ENCODE data around the gene OR14C36.
"Not testable (repeated sequence)": the region's sequence is repeated elsewhere in the genome, so short reads cannot be mapped to it uniquely, and the experiment has no call there.

OR14C36 gene

GRCh38 chr1:248348475-248348874 lies at the start of gene OR14C36:
Gene OR14C36 (plus strand): TSS chr1:248348775. CDS start chr1:248348775, 0 bp downstream.
- Mint-ChIP-seq H3K27ac (no peak within 1 kb of the TSS), H3K9me3 (no peaks in the 10 kb centered on the region), H3K36me3 (ENCODE audit: low read depth) (no peaks in the 10 kb centered on the region), H3K4me1 (ENCODE audit: low read depth) (no peaks in the 10 kb centered on the region), H3K27me3 (no peaks in the 10 kb centered on the region), H3K4me3 (no peak within 1 kb of the TSS)
- intact Hi-C loops (cut with micrococcal nuclease) = no loop called here

- Mint-ChIP-seq H3K9me3 (peaks cover 20% of the 10 kb centered on the region), H3K4me3 (no peak within 1 kb of the TSS), H3K36me3 (ENCODE audit: low read depth) (no peaks in the 10 kb centered on the region), H3K4me1 (ENCODE audit: low read depth) (no peaks in the 10 kb centered on the region), H3K27me3 (no peaks in the 10 kb centered on the region), H3K27ac (no peak within 1 kb of the TSS)
- intact Hi-C loops (cut with micrococcal nuclease) = no loop called here
Measured at GRCh38 chr1:248303324-248303723, 45.3 kb upstream of the OR14C36 start, which contains the start of gene OR2T12. Gene OR2T12 (minus strand): TSS chr1:248303424. CDS start chr1:248295578, 7,846 bp downstream.

- intact Hi-C loops (cut with micrococcal nuclease) = not testable (repeated sequence)
- peaks cover 10% of the 10 kb centered on the region for H3K9me3 Mint-ChIP-seq
Measured at GRCh38 chr1:248305672-248306071, 42.9 kb upstream of the OR14C36 start.

GRCh38 chr1:248306103-248306502 lies 42.5 kb upstream of the OR14C36 start:
- Mint-ChIP-seq H3K27me3 (no peaks in the 10 kb centered on the region), H3K4me1 (ENCODE audit: low read depth) (no peaks in the 10 kb centered on the region), H3K36me3 (ENCODE audit: low read depth) (no peaks in the 10 kb centered on the region), H3K27ac (no peak overlapping the region), H3K4me3 (no peak overlapping the region), H3K9me3 (peaks cover 10% of the 10 kb centered on the region)
- intact Hi-C loops (cut with micrococcal nuclease) = no loop called here

More at GRCh38 chr1:248305672-248306071, 42.9 kb upstream of the OR14C36 start:
- H3K27me3 Mint-ChIP-seq; H3K36me3 Mint-ChIP-seq (ENCODE audit: low read depth); H3K4me1 Mint-ChIP-seq (ENCODE audit: low read depth); H3K4me3 Mint-ChIP-seq; H3K27ac Mint-ChIP-seq: not testable (repeated sequence)

GRCh38 chr1:248306740-248307139 lies 41.8 kb upstream of the OR14C36 start:
- not testable (repeated sequence) for H3K4me3 Mint-ChIP-seq

GRCh38 chr1:248316796-248317195 lies 31.8 kb upstream of the OR14C36 start:
- Mint-ChIP-seq H3K4me3 (no peak overlapping the region), H3K36me3 (ENCODE audit: low read depth) (no peaks in the 10 kb centered on the region), H3K27ac (no peak overlapping the region), H3K9me3 (peaks cover 32% of the 10 kb centered on the region), H3K27me3 (no peaks in the 10 kb centered on the region), H3K4me1 (ENCODE audit: low read depth) (no peaks in the 10 kb centered on the region)
- intact Hi-C loops (cut with micrococcal nuclease) = no loop called here

More at GRCh38 chr1:248306740-248307139, 41.8 kb upstream of the OR14C36 start:
- H3K4me1 Mint-ChIP-seq (ENCODE audit: low read depth); H3K27ac Mint-ChIP-seq; H3K27me3 Mint-ChIP-seq; H3K36me3 Mint-ChIP-seq (ENCODE audit: low read depth); intact Hi-C loops (cut with micrococcal nuclease): not testable (repeated sequence)
- H3K9me3 Mint-ChIP-seq = peaks cover 10% of the 10 kb centered on the region

- Mint-ChIP-seq H3K4me1 (ENCODE audit: low read depth) (no peaks in the 10 kb centered on the region), H3K27ac (no peak within 1 kb of the TSS), H3K27me3 (no peaks in the 10 kb centered on the region), H3K4me3 (no peak within 1 kb of the TSS), H3K9me3 (peaks cover 9% of the 10 kb centered on the region), H3K36me3 (ENCODE audit: low read depth) (no peaks in the 10 kb centered on the region)
- intact Hi-C loops (cut with micrococcal nuclease) = no loop called here
Measured at GRCh38 chr1:248324468-248324867, 24.1 kb upstream of the OR14C36 start, which contains the start of gene OR2M7. Gene OR2M7 (minus strand): TSS chr1:248324568. CDS start chr1:248324568, 0 bp downstream.

- H3K4me3 Mint-ChIP-seq = no peak overlapping the region
- H3K4me1 Mint-ChIP-seq (ENCODE audit: low read depth) = no peaks in the 10 kb centered on the region
- H3K27me3 Mint-ChIP-seq = no peaks in the 10 kb centered on the region
- peaks cover 13% of the 10 kb centered on the region for H3K9me3 Mint-ChIP-seq
- no peak overlapping the region for H3K27ac Mint-ChIP-seq
- intact Hi-C loops (cut with micrococcal nuclease) = no loop called here
- no peaks in the 10 kb centered on the region for H3K36me3 Mint-ChIP-seq (ENCODE audit: low read depth)
Measured at GRCh38 chr1:248343451-248343850, 5.1 kb upstream of the OR14C36 start.

- H3K4me3 Mint-ChIP-seq = no peak overlapping the region
- no peak overlapping the region for H3K27ac Mint-ChIP-seq
- H3K4me1 Mint-ChIP-seq (ENCODE audit: low read depth) = no peaks in the 10 kb centered on the region
- no peaks in the 10 kb centered on the region for H3K27me3 Mint-ChIP-seq
- intact Hi-C loops (cut with micrococcal nuclease) = no loop called here
- no peaks in the 10 kb centered on the region for H3K36me3 Mint-ChIP-seq (ENCODE audit: low read depth)
- H3K9me3 Mint-ChIP-seq = no peaks in the 10 kb centered on the region
Measured at GRCh38 chr1:248359415-248359814, 10.8 kb downstream of the OR14C36 start.

GRCh38 chr1:248361121-248361715 lies 12.6 kb downstream of the OR14C36 start, which contains the start of gene OR2T4:
Gene OR2T4 (plus strand): TSS chr1:248361665. CDS start chr1:248361665, 0 bp downstream.
- no peaks in the 10 kb centered on the region for H3K36me3 Mint-ChIP-seq (ENCODE audit: low read depth)
- H3K27me3 Mint-ChIP-seq = no peaks in the 10 kb centered on the region
- H3K9me3 Mint-ChIP-seq = no peaks in the 10 kb centered on the region
- no peaks in the 10 kb centered on the region for H3K4me1 Mint-ChIP-seq (ENCODE audit: low read depth)
- no peak within 1 kb of the TSS for H3K27ac Mint-ChIP-seq
- H3K4me3 Mint-ChIP-seq = no peak within 1 kb of the TSS
- intact Hi-C loops (cut with micrococcal nuclease) = no loop called here

GRCh38 chr1:248366609-248367008 lies 18.0 kb downstream of the OR14C36 start:
- Mint-ChIP-seq H3K9me3 (no peaks in the 10 kb centered on the region), H3K27me3 (no peaks in the 10 kb centered on the region), H3K36me3 (ENCODE audit: low read depth) (no peaks in the 10 kb centered on the region), H3K27ac (no peak overlapping the region), H3K4me1 (ENCODE audit: low read depth) (no peaks in the 10 kb centered on the region), H3K4me3 (no peak overlapping the region)
- intact Hi-C loops (cut with micrococcal nuclease) = no loop called here

- H3K9me3 Mint-ChIP-seq = no peaks in the 10 kb centered on the region
- intact Hi-C loops (cut with micrococcal nuclease) = no loop called here
Measured at GRCh38 chr1:248372394-248372793, 23.8 kb downstream of the OR14C36 start.

GRCh38 chr1:248373761-248374160 lies 25.2 kb downstream of the OR14C36 start:
- intact Hi-C loops (cut with micrococcal nuclease) = no loop called here
- H3K4me1 Mint-ChIP-seq (ENCODE audit: low read depth) = no peaks in the 10 kb centered on the region
- no peak overlapping the region for H3K4me3 Mint-ChIP-seq
- H3K9me3 Mint-ChIP-seq = no peaks in the 10 kb centered on the region
- no peak overlapping the region for H3K27ac Mint-ChIP-seq
- no peaks in the 10 kb centered on the region for H3K36me3 Mint-ChIP-seq (ENCODE audit: low read depth)
- no peaks in the 10 kb centered on the region for H3K27me3 Mint-ChIP-seq

More at GRCh38 chr1:248372394-248372793, 23.8 kb downstream of the OR14C36 start:
- H3K27ac Mint-ChIP-seq = no peak overlapping the region
- H3K4me1 Mint-ChIP-seq (ENCODE audit: low read depth) = no peaks in the 10 kb centered on the region
- no peaks in the 10 kb centered on the region for H3K27me3 Mint-ChIP-seq
- H3K36me3 Mint-ChIP-seq (ENCODE audit: low read depth) = no peaks in the 10 kb centered on the region
- H3K4me3 Mint-ChIP-seq = no peak overlapping the region

GRCh38 chr1:248375446-248375845 lies 26.9 kb downstream of the OR14C36 start, which contains the start of gene OR2T6:
Gene OR2T6 (plus strand): TSS chr1:248375746. CDS start chr1:248387609, 11,863 bp downstream.
- Mint-ChIP-seq H3K27me3 (no peaks in the 10 kb centered on the region), H3K9me3 (no peaks in the 10 kb centered on the region), H3K4me1 (ENCODE audit: low read depth) (no peaks in the 10 kb centered on the region), H3K27ac (no peak within 1 kb of the TSS), H3K36me3 (ENCODE audit: low read depth) (no peaks in the 10 kb centered on the region), H3K4me3 (no peak within 1 kb of the TSS)
- intact Hi-C loops (cut with micrococcal nuclease) = no loop called here

GRCh38 chr1:248376916-248377315 lies 28.3 kb downstream of the OR14C36 start:
- Mint-ChIP-seq H3K27ac (no peak overlapping the region), H3K27me3 (no peaks in the 10 kb centered on the region), H3K4me3 (no peak overlapping the region), H3K36me3 (ENCODE audit: low read depth) (no peaks in the 10 kb centered on the region), H3K9me3 (no peaks in the 10 kb centered on the region), H3K4me1 (ENCODE audit: low read depth) (no peaks in the 10 kb centered on the region)
- intact Hi-C loops (cut with micrococcal nuclease) = no loop called here

Data from dendritic cell treated with granulocyte-macrophage colony-stimulating factor and Interleukin-4, amounts not matched to agents 40 ng/mL and 50 ng/mL, for 4 days (primary cell).